Effector CD4-positive, alpha-beta T cell (primary cell): ENCODE data around the gene TRIO.

ENCODE experiments used
- DNase-seq: peaks from one replicate; pipeline ENCODE4 v3.0.0-alpha.2; 2020

Gene TRIO

GRCh38 chr5:14123974-14124482 lies 19.1 kb upstream of the TRIO start:
- no peak for DNase-seq

GRCh38 chr5:14125262-14125661 lies 17.9 kb upstream of the TRIO start:
- DNase-seq, result no peak

GRCh38 chr5:14127587-14127986 lies 15.6 kb upstream of the TRIO start:
- DNase-seq, result no peak

- DNase-seq, result no peak
Observed at GRCh38 chr5:14128079-14128478, 15.1 kb upstream of the TRIO start.

- no peak for DNase-seq
Observed at GRCh38 chr5:14129123-14129522, 14.0 kb upstream of the TRIO start.

- no peak for DNase-seq
Observed at GRCh38 chr5:14131855-14132503, 11.2 kb upstream of the TRIO start.

GRCh38 chr5:14133394-14133793 lies 9.7 kb upstream of the TRIO start:
- no peak for DNase-seq

- no peak for DNase-seq
Observed at GRCh38 chr5:14134083-14134482, 9.1 kb upstream of the TRIO start.

- DNase-seq, result no peak
Observed at GRCh38 chr5:14134771-14135170, 8.4 kb upstream of the TRIO start.

GRCh38 chr5:14135621-14136020 lies 7.5 kb upstream of the TRIO start:
- no peak for DNase-seq

GRCh38 chr5:14136228-14136627 lies 6.9 kb upstream of the TRIO start:
- no peak for DNase-seq

GRCh38 chr5:14138608-14139540 lies 4.3 kb upstream of the TRIO start:
- DNase-seq, result no peak

GRCh38 chr5:14141764-14142163 lies 1.4 kb upstream of the TRIO start:
- DNase-seq, result no peak

GRCh38 chr5:14142202-14142826 lies 828 bp upstream of the TRIO start:
- DNase-seq, result no peak

- DNase-seq, result no peak
Observed at GRCh38 chr5:14143546-14143840, 351 bp downstream of the TRIO start.

- no peak for DNase-seq
Observed at GRCh38 chr5:14143841-14144585, 871 bp downstream of the TRIO start.

- peak; percentile 7 for DNase-seq
Observed at GRCh38 chr5:14144586-14145434, 1.7 kb downstream of the TRIO start.

- DNase-seq, result no peak
Observed at GRCh38 chr5:14145435-14146334, 2.5 kb downstream of the TRIO start.

GRCh38 chr5:14146725-14147124 lies 3.6 kb downstream of the TRIO start:
- DNase-seq, result no peak

- no peak for DNase-seq
Observed at GRCh38 chr5:14147210-14147609, 4.1 kb downstream of the TRIO start.

- no peak for DNase-seq
Observed at GRCh38 chr5:14148483-14148882, 5.3 kb downstream of the TRIO start.
